ENCODE data around the gene PPP1R13B.

PPP1R13B gene

GRCh38 chr14:103732868-103733620 lies 114.3 kb downstream of the PPP1R13B start:
- DNase-seq (ENCODE audit: extremely low read depth, low read depth), result no peak
- no peak for TF ChIP-seq CTCF (IDR thresholded peaks at IDR 0.05; ENCODE audit: low read depth, low read length)

- TF ChIP-seq CTCF (IDR thresholded peaks at IDR 0.05; ENCODE audit: low read depth, low read length), result no peak
- DNase-seq (ENCODE audit: extremely low read depth, low read depth), result no peak
These were observed 115.2 kb downstream of the PPP1R13B start for GRCh38 chr14:103731916-103732867.

- no peak for TF ChIP-seq CTCF (IDR thresholded peaks at IDR 0.05; ENCODE audit: low read depth, low read length)
- no peak for DNase-seq (ENCODE audit: extremely low read depth, low read depth)
These were observed 115.9 kb downstream of the PPP1R13B start for GRCh38 chr14:103731481-103731880.

GRCh38 chr14:103730490-103731035 lies 116.8 kb downstream of the PPP1R13B start:
- DNase-seq (ENCODE audit: extremely low read depth, low read depth), result no peak
- TF ChIP-seq CTCF (IDR thresholded peaks at IDR 0.05; ENCODE audit: low read depth, low read length), result peak; percentile 1

GRCh38 chr14:103729496-103730448 lies 117.6 kb downstream of the PPP1R13B start:
- DNase-seq (ENCODE audit: extremely low read depth, low read depth), result no peak
- no peak for TF ChIP-seq CTCF (IDR thresholded peaks at IDR 0.05; ENCODE audit: low read depth, low read length)

- TF ChIP-seq CTCF (IDR thresholded peaks at IDR 0.05; ENCODE audit: low read depth, low read length), result no peak
- no peak for DNase-seq (ENCODE audit: extremely low read depth, low read depth)
These were observed 118.7 kb downstream of the PPP1R13B start for GRCh38 chr14:103728721-103729120.
